GM23338 (cell line): ENCODE data around the gene FXN. TPM values are rescaled to one million over a fixed set of nuclear protein-coding genes. Genes with fewer than 3 reads are reported as not detected.

ENCODE experiments used
- ATAC-seq: fragments of 200-7000 bp; cut with Tn5 transposase; 3 replicates; pipeline ENCODE4 v1.9.1; 2020
- DNase-seq: peaks from one replicate; pipeline ENCODE4 v3.0.0-alpha.2; 2015; ENCODE audit warnings: low spot score
- H2AFZ ChIP-seq: fragments of 200-600 bp; sonication (generic); 2 replicates; pipeline ENCODE4 v1.8.0; 2016; ENCODE audit warnings: antibody characterized with exemption, mild to moderate bottlenecking, moderate library complexity
- H3F3A ChIP-seq: fragments of 200-600 bp; sonication (generic); replicated peaks from 2 replicates; pipeline ENCODE4 v1.8.0; 2017; ENCODE audit warnings: antibody characterized with exemption, mixed run types, low read depth
- H3K27ac ChIP-seq: fragments of 200-600 bp; sonication (generic); 2 replicates; pipeline ENCODE4 v1.6.1; 2016; ENCODE audit warnings: low read depth
- H3K27me3 ChIP-seq: fragments of 200-600 bp; sonication (generic); 2 replicates; pipeline ENCODE4 v1.8.0; 2016; ENCODE audit warnings: mild to moderate bottlenecking, mixed run types, moderate library complexity; ENCODE audit not compliant: insufficient read depth
- H3K36me3 ChIP-seq: fragments of 200-600 bp; sonication (generic); 2 replicates; pipeline ENCODE4 v1.8.0; 2016; ENCODE audit warnings: mild to moderate bottlenecking; ENCODE audit not compliant: insufficient read depth
- H3K4me1 ChIP-seq: fragments of 200-600 bp; sonication (generic); 2 replicates; pipeline ENCODE4 v1.8.0; 2016; ENCODE audit warnings: mild to moderate bottlenecking, moderate library complexity; ENCODE audit not compliant: insufficient read depth
- H3K4me2 ChIP-seq: fragments of 200-600 bp; sonication (generic); 2 replicates; pipeline ENCODE4 v1.7.1; 2017; ENCODE audit warnings: mixed run types
- H3K4me3 ChIP-seq: fragments of 200-600 bp; sonication (generic); 2 replicates; pipeline ENCODE4 v1.6.1; 2016; ENCODE audit warnings: mixed run types
- H3K79me2 ChIP-seq: fragments of 200-600 bp; sonication (generic); replicated peaks from 2 replicates; pipeline ENCODE4 v1.8.0; 2017; ENCODE audit warnings: mild to moderate bottlenecking; ENCODE audit not compliant: insufficient read depth
- H3K9me2 ChIP-seq: fragments of 200-600 bp; sonication (generic); 2 replicates; pipeline ENCODE4 v1.8.0; 2017; ENCODE audit not compliant: insufficient read depth
- H4K20me1 ChIP-seq: fragments of 200-600 bp; sonication (generic); replicated peaks from 2 replicates; pipeline ENCODE4 v1.8.0; 2017; ENCODE audit warnings: mild to moderate bottlenecking; ENCODE audit not compliant: insufficient read depth
- H3K27ac Mint-ChIP-seq: 2 replicates; pipeline ENCODE4 v1.8.0; 2020; ENCODE audit warnings: inconsistent platforms, mild to moderate bottlenecking, moderate library complexity, mixed read lengths
- H3K27me3 Mint-ChIP-seq: 3 replicates; pipeline ENCODE4 v1.8.0; 2022; ENCODE audit warnings: low read depth, mild to moderate bottlenecking, moderate library complexity, mixed read lengths, inconsistent platforms; ENCODE audit not compliant: insufficient read depth, poor library complexity
- H3K36me3 Mint-ChIP-seq: 3 replicates; pipeline ENCODE4 v1.8.0; 2021; ENCODE audit warnings: low read depth, mild to moderate bottlenecking, inconsistent platforms, moderate library complexity, mixed read lengths
- H3K4me1 Mint-ChIP-seq: 3 replicates; pipeline ENCODE4 v1.8.0; 2020; ENCODE audit warnings: mild to moderate bottlenecking, inconsistent platforms, mixed read lengths
- H3K4me3 Mint-ChIP-seq: 3 replicates; pipeline ENCODE4 v1.8.0; 2021; ENCODE audit warnings: moderate library complexity, mild to moderate bottlenecking, inconsistent platforms, mixed read lengths
- H3K9me3 Mint-ChIP-seq: 3 replicates; pipeline ENCODE4 v1.8.0; 2020; ENCODE audit warnings: moderate library complexity, mild to moderate bottlenecking, inconsistent platforms, mixed read lengths
- ETS1 ChIP-seq: IDR thresholded peaks from 2 replicates; pipeline ENCODE4 v1.6.1; 2016; ENCODE audit warnings: antibody characterized with exemption
- EZH2phosphoT487 ChIP-seq: fragments of 200-600 bp; sonication (generic); IDR thresholded peaks from one replicate; pipeline ENCODE4 v1.8.1; 2018; ENCODE audit warnings: antibody characterized with exemption; ENCODE audit not compliant: unreplicated experiment
- JUNB ChIP-seq: IDR thresholded peaks from one replicate; pipeline ENCODE4 v1.6.1; 2016; ENCODE audit warnings: antibody characterized with exemption; ENCODE audit not compliant: unreplicated experiment
- POLR2AphosphoS5 ChIP-seq: IDR thresholded peaks from 2 replicates; pipeline ENCODE4 v1.6.1; 2016; ENCODE audit warnings: antibody characterized with exemption, low read depth
- ZNF114 ChIP-seq: fragments of 250-450 bp; sonication (Bioruptor Pico); IDR thresholded peaks from 2 replicates; pipeline ENCODE4 v1.5.0; 2020; ENCODE audit warnings: mild to moderate bottlenecking, moderate library complexity
- polyA plus RNA-seq: library from polyadenylated mRNA; unstranded; fragments of >200 nt; fragmentation: Nextera tagmentation; extraction: Ambion mirVana; gene quantifications from 2 replicates; pipeline ENCODE4 v1.2.1, GENCODE V29; 2016
- total RNA-seq: library from RNA; depleted of rRNA; stranded (reverse); fragments of >200 nt; shearing (Covaris generic); gene quantifications from 2 replicates; pipeline ENCODE4 v1.2.3, GENCODE V29; 2014
- TF ChIP-seq, protein P1 (sequence below): IDR thresholded peaks from one replicate; pipeline ENCODE4 v1.6.1; 2018; ENCODE audit warnings: antibody characterized with exemption; ENCODE audit not compliant: unreplicated experiment

The FXN gene
- total and polyA plus RNA-seq, 2 experiments from 2014 or later, result 26.1 to 66.4 TPM

- TF ChIP-seq JUNB, result no peak
- TF ChIP-seq POLR2AphosphoS5, result no peak
These were observed 28.3 kb downstream of the FXN start (continued) for GRCh38 chr9:69063839-69064238.

DNA sequence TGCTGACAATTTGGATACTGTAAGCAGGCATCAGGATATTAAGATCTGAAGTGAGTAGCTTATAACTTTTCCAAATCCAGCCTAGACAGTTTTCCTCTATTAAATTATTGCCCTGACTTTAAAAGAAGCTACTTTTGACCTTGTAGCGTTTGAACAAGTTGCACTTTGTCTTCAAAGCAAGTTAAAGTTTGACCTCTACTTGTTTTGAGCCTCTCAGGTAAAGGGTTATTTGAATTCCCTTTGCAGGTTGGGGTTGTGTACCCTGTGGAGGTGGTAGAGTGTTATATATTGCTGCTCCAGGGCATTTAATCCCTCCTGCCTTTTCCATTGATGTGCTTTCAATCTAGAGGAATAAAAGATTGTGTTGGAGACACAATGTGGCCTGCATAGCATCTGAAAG, 30.1 kb downstream of the FXN start:
- H3K4me3 Mint-ChIP-seq, result no peak overlapping the region
- no peaks in the 10 kb centered on the region for H3K9me3 Mint-ChIP-seq

GRCh38 chr9:69066955-69067354, 31.4 kb downstream of the FXN start:
- DNase-seq (peak; percentile 83), ATAC-seq (peak; percentile 87)
- no peaks in the 10 kb centered on the region; the same call in 1 of the 2 replicates for H4K20me1 ChIP-seq
- 0 out of 2 replicates have a peak, but pooled peaks cover 5% of the 10 kb centered on the region for H3F3A ChIP-seq
- H3K4me2 ChIP-seq, result no peak overlapping the region
- H3K36me3 ChIP-seq, result no peaks in the 10 kb centered on the region; the same call in 1 of the 2 replicates
- Mint-ChIP-seq H3K9me3 (no peaks in the 10 kb centered on the region), H3K4me1 (peaks cover 22% of the 10 kb centered on the region), H3K27me3 (peaks cover 2% of the 10 kb centered on the region), H3K4me3 (no peak overlapping the region), H3K27ac (no peak overlapping the region), H3K36me3 (peaks cover 51% of the 10 kb centered on the region)
- H3K4me1 ChIP-seq, result peaks cover 25% of the 10 kb centered on the region
- H3K79me2 ChIP-seq, result peaks cover 8% of the 10 kb centered on the region; the same call in 1 of the 2 replicates
- no peak overlapping the region for H2AFZ ChIP-seq
- no peaks in the 10 kb centered on the region for H3K9me2 ChIP-seq
- no peaks in the 10 kb centered on the region for H3K27me3 ChIP-seq
- H3K4me3 ChIP-seq, result no peak overlapping the region
- H3K27ac ChIP-seq, result peak overlapping the region; percentile 74
- TF ChIP-seq EZH2phosphoT487, result no peak
- peak; percentile 48; the same call in 1 of the 2 replicates for TF ChIP-seq ETS1
- no peak for TF ChIP-seq JUNB
- TF ChIP-seq POLR2AphosphoS5, result no peak
- TF ChIP-seq, protein P1, sequence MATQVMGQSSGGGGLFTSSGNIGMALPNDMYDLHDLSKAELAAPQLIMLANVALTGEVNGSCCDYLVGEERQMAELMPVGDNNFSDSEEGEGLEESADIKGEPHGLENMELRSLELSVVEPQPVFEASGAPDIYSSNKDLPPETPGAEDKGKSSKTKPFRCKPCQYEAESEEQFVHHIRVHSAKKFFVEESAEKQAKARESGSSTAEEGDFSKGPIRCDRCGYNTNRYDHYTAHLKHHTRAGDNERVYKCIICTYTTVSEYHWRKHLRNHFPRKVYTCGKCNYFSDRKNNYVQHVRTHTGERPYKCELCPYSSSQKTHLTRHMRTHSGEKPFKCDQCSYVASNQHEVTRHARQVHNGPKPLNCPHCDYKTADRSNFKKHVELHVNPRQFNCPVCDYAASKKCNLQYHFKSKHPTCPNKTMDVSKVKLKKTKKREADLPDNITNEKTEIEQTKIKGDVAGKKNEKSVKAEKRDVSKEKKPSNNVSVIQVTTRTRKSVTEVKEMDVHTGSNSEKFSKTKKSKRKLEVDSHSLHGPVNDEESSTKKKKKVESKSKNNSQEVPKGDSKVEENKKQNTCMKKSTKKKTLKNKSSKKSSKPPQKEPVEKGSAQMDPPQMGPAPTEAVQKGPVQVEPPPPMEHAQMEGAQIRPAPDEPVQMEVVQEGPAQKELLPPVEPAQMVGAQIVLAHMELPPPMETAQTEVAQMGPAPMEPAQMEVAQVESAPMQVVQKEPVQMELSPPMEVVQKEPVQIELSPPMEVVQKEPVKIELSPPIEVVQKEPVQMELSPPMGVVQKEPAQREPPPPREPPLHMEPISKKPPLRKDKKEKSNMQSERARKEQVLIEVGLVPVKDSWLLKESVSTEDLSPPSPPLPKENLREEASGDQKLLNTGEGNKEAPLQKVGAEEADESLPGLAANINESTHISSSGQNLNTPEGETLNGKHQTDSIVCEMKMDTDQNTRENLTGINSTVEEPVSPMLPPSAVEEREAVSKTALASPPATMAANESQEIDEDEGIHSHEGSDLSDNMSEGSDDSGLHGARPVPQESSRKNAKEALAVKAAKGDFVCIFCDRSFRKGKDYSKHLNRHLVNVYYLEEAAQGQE, result no peak

More for the DNA sequence above, 30.1 kb downstream of the FXN start:
- Histone ChIP-seq H3K4me3 (no peak overlapping the region), H3K27me3 (no peaks in the 10 kb centered on the region), H3F3A (0 out of 2 replicates have a peak, but pooled peaks cover 5% of the 10 kb centered on the region), H3K9me2 (no peaks in the 10 kb centered on the region), H3K27ac (peak overlapping the region; percentile 62), H2AFZ (no peak overlapping the region), H3K4me1 (peaks cover 28% of the 10 kb centered on the region), H3K79me2 (peaks cover 12% of the 10 kb centered on the region; the same call in 1 of the 2 replicates), H3K4me2 (no peak overlapping the region), H3K36me3 (no peaks in the 10 kb centered on the region; the same call in 1 of the 2 replicates), H4K20me1 (no peaks in the 10 kb centered on the region)
- no peak for TF ChIP-seq ZNF114
- TF ChIP-seq, protein P1, result no peak
- H3K4me1 Mint-ChIP-seq, result peaks cover 25% of the 10 kb centered on the region
- peaks cover 2% of the 10 kb centered on the region for H3K27me3 Mint-ChIP-seq
- peaks cover 56% of the 10 kb centered on the region for H3K36me3 Mint-ChIP-seq
- DNase-seq (no peak), ATAC-seq (no peak)
- H3K27ac Mint-ChIP-seq, result no peak overlapping the region
